Endothelial cell of umbilical vein (primary cell): Measurements from ENCODE around the gene LRSAM1. TPM values are rescaled to one million over a fixed set of nuclear protein-coding genes. Genes with fewer than 3 reads are reported as not detected.

Experiments used
- BruUV-seq: library from RNA; stranded (reverse); fragments of 400-500 nt; replicated peaks from 2 replicates; lab custom pipeline; 2021; lab: Mats Ljungman, UMichigan
- CTCF ChIA-PET: fragments of 300-600, 350-600 bp; sonication (Branson Sonifier 250); formaldehyde crosslinking; loops from one replicate; lab custom pipeline; 2021; ENCODE audit warnings: antibody characterized with exemption, inconsistent platforms; lab: Charles Lee
- POLR2A ChIA-PET: fragments of 300-600, 350-600 bp; sonication (Branson Sonifier 250); formaldehyde crosslinking; loops from one replicate; lab custom pipeline; 2021; ENCODE audit warnings: antibody characterized with exemption, inconsistent platforms; lab: Charles Lee
- DNase-seq: peaks from one replicate; pipeline ENCODE4 v3.0.0-alpha.2; 2011; ENCODE audit warnings: low read depth, low spot score
- FAIRE-seq: peaks from 2 replicates; lab custom pipeline; 2011; peaks lifted over from hg19 to GRCh38; lab: Jason Lieb, UNC
- H2AFZ ChIP-seq: 2 replicates; pipeline ENCODE4 v1.6.0; 2012; ENCODE audit warnings: low read depth, low read length, control low read depth, inconsistent platforms
- H3K27ac ChIP-seq: 2 replicates; pipeline ENCODE4 v1.5.1; 2011; ENCODE audit warnings: low read depth, mild to moderate bottlenecking, control low read depth, low read length, moderate library complexity; ENCODE audit not compliant: insufficient read depth
- H3K27me3 ChIP-seq, 2 experiments: 2 replicates each; pipeline versions ENCODE4 v1.6.0 to v1.6.1; 2011; ENCODE audit warnings: low read length in 2 of 2, mixed read lengths in 1 of 2; ENCODE audit not compliant: control insufficient read depth in 2 of 2, insufficient read depth in 2 of 2
- H3K36me3 ChIP-seq, 2 experiments: 2 replicates in 1 of 2; 3 replicates in 1 of 2; pipeline ENCODE4 v1.5.1; 2011; ENCODE audit warnings: low read length in 2 of 2, mild to moderate bottlenecking in 1 of 2, moderate library complexity in 1 of 2; ENCODE audit not compliant: control insufficient read depth in 2 of 2, insufficient read depth in 2 of 2; ENCODE audit errors: extremely low read depth in 1 of 2
- H3K4me1 ChIP-seq: 3 replicates; pipeline ENCODE4 v1.5.1; 2011; ENCODE audit warnings: mild to moderate bottlenecking, low read length; ENCODE audit not compliant: control insufficient read depth, insufficient read depth; ENCODE audit errors: extremely low read depth
- H3K4me2 ChIP-seq: 2 replicates; pipeline ENCODE4 v1.6.1; 2011; ENCODE audit warnings: low read length, control low read depth, mixed read lengths; ENCODE audit not compliant: insufficient read depth
- H3K4me3 ChIP-seq, 3 experiments: fragments of 200-600 bp in 1 of 3; sonication (generic), shearing (Covaris generic) in 1 of 3; replicated peaks in 1 of 3; 2 replicates each; pipeline ENCODE4 v1.5.1; 2011 to 2016; ENCODE audit warnings: control low read depth in 3 of 3, low read length in 3 of 3, mild to moderate bottlenecking in 2 of 3, inconsistent platforms in 1 of 3, low read depth in 1 of 3, moderate library complexity in 1 of 3; ENCODE audit not compliant: insufficient read depth in 1 of 3
- H3K79me2 ChIP-seq: 2 replicates; pipeline ENCODE4 v1.6.0; 2012; ENCODE audit warnings: low read length, inconsistent platforms; ENCODE audit not compliant: control insufficient read depth, insufficient read depth
- H3K9ac ChIP-seq: replicated peaks from 2 replicates; pipeline ENCODE3; 2011; ENCODE audit warnings: low read length, control low read depth; ENCODE audit not compliant: insufficient read depth; ENCODE audit errors: extremely low read depth
- H3K9me1 ChIP-seq: replicated peaks from 3 replicates; pipeline ENCODE4 v1.6.0; 2011; ENCODE audit warnings: mild to moderate bottlenecking, low read length; ENCODE audit not compliant: control insufficient read depth, insufficient read depth; ENCODE audit errors: extremely low read depth
- H3K9me3 ChIP-seq: replicated peaks from 2 replicates; pipeline ENCODE4 v1.5.1; 2012; ENCODE audit warnings: low read length, inconsistent platforms; ENCODE audit not compliant: control insufficient read depth, insufficient read depth
- H4K20me1 ChIP-seq: replicated peaks from 2 replicates; pipeline ENCODE3; 2011; ENCODE audit warnings: mild to moderate bottlenecking, low read length; ENCODE audit not compliant: control insufficient read depth, insufficient read depth; ENCODE audit errors: extremely low read depth
- EZH2 ChIP-seq: IDR thresholded peaks from 2 replicates; pipeline ENCODE4 v1.6.1; 2012; ENCODE audit warnings: borderline replicate concordance, low read depth, mild to moderate bottlenecking, moderate library complexity, low read length, inconsistent platforms; ENCODE audit not compliant: severe bottlenecking
- FOS ChIP-seq: IDR thresholded peaks from 2 replicates; pipeline ENCODE4 v1.6.1; 2011; ENCODE audit warnings: mild to moderate bottlenecking, low read length, moderate library complexity, borderline replicate concordance; ENCODE audit not compliant: insufficient read depth
- GATA2 ChIP-seq: IDR thresholded peaks from 2 replicates; pipeline ENCODE4 v1.7.0; 2011; ENCODE audit warnings: low read depth, mild to moderate bottlenecking, moderate library complexity, mixed read lengths, low read length; ENCODE audit not compliant: insufficient read length, insufficient read depth
- JUN ChIP-seq: IDR thresholded peaks from 2 replicates; pipeline ENCODE4 v1.6.1; 2011; ENCODE audit warnings: borderline replicate concordance, low read depth; ENCODE audit not compliant: insufficient read length, insufficient read depth
- MAX ChIP-seq: IDR thresholded peaks from 2 replicates; pipeline ENCODE4 v1.6.1; 2011; ENCODE audit not compliant: insufficient read depth, insufficient read length
- MYC ChIP-seq: IDR thresholded peaks from one replicate; pipeline ENCODE4 v1.6.1; 2011; ENCODE audit warnings: mild to moderate bottlenecking, low read depth, low read length
- POLR2A ChIP-seq: IDR thresholded peaks from 2 replicates; pipeline ENCODE4 v1.6.1; 2012; ENCODE audit warnings: low read depth, mild to moderate bottlenecking, control low read depth, low read length
- POLR2AphosphoS5 ChIP-seq: IDR thresholded peaks from 2 replicates; pipeline ENCODE4 v1.6.1; 2012; ENCODE audit warnings: low read depth, mild to moderate bottlenecking, control low read depth, low read length, moderate library complexity; ENCODE audit not compliant: insufficient read depth
- dilution Hi-C: fragments of 300-500 bp; cut with MboI; formaldehyde crosslinking; loops from one replicate; pipeline ENCODE4 v1.15.0; 2019; ENCODE audit warnings: low sequenced_read_pairs; ENCODE audit not compliant: extremely low pct_ligation_motif_present
- intact Hi-C: fragments of 100-400 bp; cut with micrococcal nuclease; formaldehyde crosslinking; loops from one replicate; pipeline ENCODE4 v1.10.0; 2022
- polyA plus RNA-seq, 4 experiments: library from polyadenylated mRNA; depleted of rRNA in 3 of 4; stranded (reverse) in 3 of 4; unstranded in 1 of 4; fragments of >200 nt; gene quantifications; 2 replicates each; pipeline versions ENCODE4 v1.2.1 to v1.2.3, GENCODE V29; 2011 to 2012; ENCODE audit warnings: missing spikeins in 1 of 4
- total RNA-seq: library from RNA; stranded (reverse); gene quantifications from 2 replicates; pipeline ENCODE4 v1.2.3, GENCODE V29; 2021
- TF ChIP-seq, protein P1 (sequence below), 2 donors: IDR thresholded peaks; 1 replicate in 1 of 2; 2 replicates in 1 of 2; pipeline ENCODE4 v1.5.1; 2011; ENCODE audit warnings: low read length in 2 of 2, mild to moderate bottlenecking in 2 of 2, moderate library complexity in 2 of 2, control low read depth in 1 of 2, inconsistent platforms in 1 of 2, low read depth in 1 of 2; ENCODE audit not compliant: insufficient read depth in 1 of 2; ENCODE audit errors: extremely low read depth in 1 of 2

LRSAM1 gene
- total and polyA plus RNA-seq, 2 donors (not counting 3 experiments of a cell fraction or from before 2014, with no cell fraction given): 10.8 to 18.9 TPM

- Histone ChIP-seq H3K27ac (peak overlapping the region; percentile 99), H3K4me3 (no peak overlapping the region), H3K36me3 (peaks cover 21 to 23% of the 10 kb centered on the region in 2 experiments), H3K9ac (no peak overlapping the region), H4K20me1 (no peaks in the 10 kb centered on the region), H3K9me3 (no peaks in the 10 kb centered on the region), H3K27me3 (no peaks in the 10 kb centered on the region), H2AFZ (no peak overlapping the region), H3K79me2 (peaks cover 35% of the 10 kb centered on the region), H3K4me2 (no peak overlapping the region), H3K4me1 (peaks cover 48% of the 10 kb centered on the region), H3K9me1 (no peaks in the 10 kb centered on the region)
- TF ChIP-seq MAX (no peak), JUN (no peak), POLR2A (no peak), FOS (no peak), MYC (no peak), GATA2 (no peak), POLR2AphosphoS5 (no peak), EZH2 (no peak)
- TF ChIP-seq, protein P1, sequence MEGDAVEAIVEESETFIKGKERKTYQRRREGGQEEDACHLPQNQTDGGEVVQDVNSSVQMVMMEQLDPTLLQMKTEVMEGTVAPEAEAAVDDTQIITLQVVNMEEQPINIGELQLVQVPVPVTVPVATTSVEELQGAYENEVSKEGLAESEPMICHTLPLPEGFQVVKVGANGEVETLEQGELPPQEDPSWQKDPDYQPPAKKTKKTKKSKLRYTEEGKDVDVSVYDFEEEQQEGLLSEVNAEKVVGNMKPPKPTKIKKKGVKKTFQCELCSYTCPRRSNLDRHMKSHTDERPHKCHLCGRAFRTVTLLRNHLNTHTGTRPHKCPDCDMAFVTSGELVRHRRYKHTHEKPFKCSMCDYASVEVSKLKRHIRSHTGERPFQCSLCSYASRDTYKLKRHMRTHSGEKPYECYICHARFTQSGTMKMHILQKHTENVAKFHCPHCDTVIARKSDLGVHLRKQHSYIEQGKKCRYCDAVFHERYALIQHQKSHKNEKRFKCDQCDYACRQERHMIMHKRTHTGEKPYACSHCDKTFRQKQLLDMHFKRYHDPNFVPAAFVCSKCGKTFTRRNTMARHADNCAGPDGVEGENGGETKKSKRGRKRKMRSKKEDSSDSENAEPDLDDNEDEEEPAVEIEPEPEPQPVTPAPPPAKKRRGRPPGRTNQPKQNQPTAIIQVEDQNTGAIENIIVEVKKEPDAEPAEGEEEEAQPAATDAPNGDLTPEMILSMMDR (IDR thresholded peaks at IDR 0.05; ENCODE audit: extremely low read depth in 1 of 2, insufficient read depth in 1 of 2, low read depth in 1 of 2, low read length in 2 of 2): no peak
- FAIRE-seq (no peak), DNase-seq (no peak)
- ChIA-PET CTCF (interaction anchor here (0.5 to 1.9 kb wide), 5 partner anchors 10 to 62 kb away, joined by 3 to 6 read pairs (median 3); no protein-coding TSS in a partner anchor), POLR2A (no interaction called here)
- intact Hi-C loops (loop anchor here (10.0 kb wide), 1 partner anchor 392 kb away; the partner anchor contains the start of gene ST6GALNAC4), dilution Hi-C loops (no loop called here)
- BruUV-seq: no TSS peak
Observed at GRCh38 chr9:127522727-127523126, 71.4 kb downstream of the LRSAM1 start.
